ENCODE data around the gene STARD3NL.

Gene STARD3NL

DNA sequence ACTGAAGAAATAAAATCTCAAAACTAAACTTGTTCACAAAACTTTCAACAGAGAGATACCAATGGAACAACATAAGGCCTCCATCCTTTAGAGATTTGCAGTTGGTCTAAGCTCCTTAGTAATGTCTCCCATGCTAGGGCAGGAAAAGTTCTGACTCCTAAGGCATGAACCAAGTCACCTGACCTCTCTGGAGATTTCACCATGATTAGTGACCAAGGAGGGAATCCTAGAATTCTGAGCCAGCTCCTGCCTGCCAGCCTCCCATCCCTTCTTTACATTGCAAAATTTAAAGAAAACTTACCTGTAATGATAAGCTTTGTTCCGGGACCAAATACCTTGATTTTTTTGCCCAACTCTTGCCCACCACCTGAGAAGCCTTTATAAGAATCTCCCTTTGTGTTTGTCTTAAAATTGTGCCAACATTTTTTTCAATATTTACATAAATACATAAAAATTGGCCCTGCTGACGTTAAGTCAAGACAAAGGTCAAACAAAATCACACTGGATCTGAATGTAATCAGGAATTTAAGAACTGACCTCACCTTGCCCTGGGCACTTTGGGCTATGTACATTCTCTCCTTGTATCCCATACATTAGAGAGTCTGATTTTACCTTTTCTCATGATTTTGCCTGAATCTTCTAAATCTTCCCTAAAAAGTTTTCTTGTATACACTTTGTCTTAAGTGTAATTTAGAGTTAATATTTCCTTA lies 95.4 kb downstream of the STARD3NL start, which contains the start of gene TARP:
Gene TARP (minus strand): TSS at position 351 of the 710 bp plus-strand sequence.
- H3K4me1 ChIP-seq = no peaks in the 10 kb centered on the region
- no peak within 1 kb of the TSS for H3K4me3 ChIP-seq
- intact Hi-C loops (cut with DNase I; ENCODE audit: low total_unique reads) = no loop called here
- no peak for DNase-seq
- no peaks in the 10 kb centered on the region for H3K9me3 ChIP-seq
- TF ChIP-seq, protein P1, sequence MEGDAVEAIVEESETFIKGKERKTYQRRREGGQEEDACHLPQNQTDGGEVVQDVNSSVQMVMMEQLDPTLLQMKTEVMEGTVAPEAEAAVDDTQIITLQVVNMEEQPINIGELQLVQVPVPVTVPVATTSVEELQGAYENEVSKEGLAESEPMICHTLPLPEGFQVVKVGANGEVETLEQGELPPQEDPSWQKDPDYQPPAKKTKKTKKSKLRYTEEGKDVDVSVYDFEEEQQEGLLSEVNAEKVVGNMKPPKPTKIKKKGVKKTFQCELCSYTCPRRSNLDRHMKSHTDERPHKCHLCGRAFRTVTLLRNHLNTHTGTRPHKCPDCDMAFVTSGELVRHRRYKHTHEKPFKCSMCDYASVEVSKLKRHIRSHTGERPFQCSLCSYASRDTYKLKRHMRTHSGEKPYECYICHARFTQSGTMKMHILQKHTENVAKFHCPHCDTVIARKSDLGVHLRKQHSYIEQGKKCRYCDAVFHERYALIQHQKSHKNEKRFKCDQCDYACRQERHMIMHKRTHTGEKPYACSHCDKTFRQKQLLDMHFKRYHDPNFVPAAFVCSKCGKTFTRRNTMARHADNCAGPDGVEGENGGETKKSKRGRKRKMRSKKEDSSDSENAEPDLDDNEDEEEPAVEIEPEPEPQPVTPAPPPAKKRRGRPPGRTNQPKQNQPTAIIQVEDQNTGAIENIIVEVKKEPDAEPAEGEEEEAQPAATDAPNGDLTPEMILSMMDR (IDR thresholded peaks at IDR 0.05) = no peak
- H3K27ac ChIP-seq = no peak within 1 kb of the TSS
- no peaks in the 10 kb centered on the region for H3K27me3 ChIP-seq
- H3K36me3 ChIP-seq = no peaks in the 10 kb centered on the region

DNA sequence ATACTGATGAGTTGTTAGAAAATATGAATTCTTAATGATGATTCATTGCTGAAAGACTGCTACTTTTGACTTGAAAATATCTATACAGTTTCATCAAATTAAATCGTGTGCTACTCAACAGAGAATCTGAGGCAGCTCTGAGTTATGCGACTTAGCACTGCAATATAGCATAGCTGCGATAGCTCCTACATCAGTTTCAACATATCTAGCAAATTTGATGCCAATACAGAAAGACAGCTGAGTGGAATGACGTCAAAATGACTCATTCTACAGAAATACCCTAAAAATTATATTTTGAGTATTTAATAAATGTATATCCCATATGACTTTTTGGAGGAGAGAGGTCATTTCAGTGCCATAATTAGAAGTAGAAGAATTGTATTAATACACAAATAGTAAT lies 96.4 kb downstream of the STARD3NL start:
- TF ChIP-seq, protein P1 (IDR thresholded peaks at IDR 0.05) = no peak

DNA sequence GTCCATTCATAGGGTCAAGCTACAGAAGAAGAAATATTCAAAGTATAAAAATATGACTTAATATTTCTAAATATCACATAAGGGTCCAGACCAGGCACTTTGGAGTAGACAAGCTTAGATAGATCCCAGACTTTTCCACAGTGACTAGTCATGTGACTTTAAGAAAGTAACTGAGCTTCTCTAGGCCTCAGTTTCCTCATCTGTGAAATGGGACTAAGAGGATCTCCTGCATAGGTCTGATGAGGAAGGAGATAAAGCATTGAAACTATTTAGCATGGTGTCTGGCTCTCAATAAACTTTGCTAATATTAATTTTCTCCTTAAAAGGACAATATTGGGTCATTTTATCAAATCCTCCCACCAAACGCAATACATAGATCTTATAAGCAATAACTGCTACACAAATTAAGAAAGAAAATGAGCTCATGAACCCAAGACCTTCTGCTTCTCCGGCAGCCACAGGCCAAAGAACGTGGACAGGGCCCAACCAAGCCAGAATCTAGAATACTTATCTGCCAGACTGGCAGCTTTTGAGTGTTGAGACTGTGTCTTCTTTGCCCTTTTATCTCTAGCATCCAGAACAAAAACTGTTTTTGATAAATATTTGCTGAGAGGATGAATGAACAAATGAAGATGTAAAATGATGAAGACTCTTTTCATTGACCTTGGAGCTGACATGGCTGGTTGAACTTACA lies 97.0 kb downstream of the STARD3NL start:
- Histone ChIP-seq H3K4me3 (no peak overlapping the region), H3K27me3 (no peaks in the 10 kb centered on the region), H3K27ac (no peak overlapping the region), H3K9me3 (no peaks in the 10 kb centered on the region), H3K4me1 (no peaks in the 10 kb centered on the region), H3K36me3 (no peaks in the 10 kb centered on the region)
- DNase-seq = no peak
- intact Hi-C loops (cut with DNase I; ENCODE audit: low total_unique reads) = no loop called here
- TF ChIP-seq, protein P1 (IDR thresholded peaks at IDR 0.05) = no peak

More for the DNA sequence above, 96.4 kb downstream of the STARD3NL start:
- Histone ChIP-seq H3K36me3 (no peaks in the 10 kb centered on the region), H3K9me3 (no peaks in the 10 kb centered on the region), H3K27ac (no peak overlapping the region), H3K27me3 (no peaks in the 10 kb centered on the region), H3K4me3 (no peak overlapping the region), H3K4me1 (no peaks in the 10 kb centered on the region)
- DNase-seq = no peak
- intact Hi-C loops (cut with DNase I; ENCODE audit: low total_unique reads) = no loop called here

DNA sequence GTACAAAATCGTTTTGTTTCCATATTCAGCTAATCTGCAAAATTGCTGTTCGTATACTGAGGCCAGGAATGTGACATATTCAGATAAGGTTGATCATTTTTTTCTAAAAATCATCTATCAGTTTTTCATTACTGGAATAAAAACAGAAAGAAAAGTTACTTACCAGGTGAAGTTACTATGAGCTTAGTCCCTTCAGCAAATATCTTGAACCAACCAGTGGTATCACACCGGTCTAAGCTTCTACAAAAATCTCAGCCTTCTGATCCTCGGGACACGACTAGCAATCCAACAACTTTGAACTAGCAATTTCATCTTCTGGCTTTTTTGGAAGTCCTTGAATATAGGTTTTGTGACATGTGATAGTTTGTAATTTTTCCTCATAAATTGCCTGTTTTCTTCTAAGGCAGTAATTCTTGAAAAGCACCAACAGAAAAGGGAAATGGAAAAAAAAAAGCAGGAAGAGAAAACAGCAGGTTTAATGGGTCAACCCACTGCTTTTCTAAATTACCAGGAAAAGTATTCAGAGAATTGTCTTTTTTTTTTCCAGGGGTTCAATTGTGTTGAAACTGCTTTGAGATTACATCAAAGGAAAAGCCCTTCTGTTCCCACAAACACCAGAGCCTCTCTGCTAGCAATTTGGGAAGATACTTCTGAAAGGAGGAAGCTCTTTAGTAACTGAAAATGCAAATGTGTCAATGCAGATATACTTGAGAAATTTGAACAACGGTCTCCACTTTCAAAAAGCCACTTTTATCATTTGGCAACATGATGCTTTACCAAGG lies 98.2 kb downstream of the STARD3NL start:
- intact Hi-C loops (cut with DNase I; ENCODE audit: low total_unique reads) = no loop called here

DNA sequence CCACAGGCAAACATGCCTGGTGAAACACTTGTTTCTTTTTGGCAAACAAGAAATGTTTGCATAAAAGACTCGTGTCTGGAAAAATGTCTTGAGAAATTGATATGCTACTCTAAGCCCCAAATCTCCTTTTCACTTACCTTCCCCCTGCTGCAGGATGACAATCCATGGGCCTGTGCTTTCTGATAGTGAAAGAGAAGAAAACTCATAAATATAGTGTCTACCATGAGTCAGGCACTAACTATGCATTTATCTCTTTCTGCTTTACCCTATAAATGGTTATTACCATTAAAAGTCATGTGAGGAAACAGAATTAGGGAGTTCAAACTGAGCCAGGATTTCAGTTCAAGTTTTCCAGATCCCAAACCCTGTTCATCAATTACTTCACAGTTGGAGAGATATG lies 102.0 kb downstream of the STARD3NL start:
- intact Hi-C loops (cut with DNase I; ENCODE audit: low total_unique reads) = no loop called here
- Histone ChIP-seq H3K36me3 (no peaks in the 10 kb centered on the region), H3K4me1 (no peaks in the 10 kb centered on the region)

More for the DNA sequence above, 98.2 kb downstream of the STARD3NL start:
- Histone ChIP-seq H3K27ac (no peak overlapping the region), H3K9me3 (no peaks in the 10 kb centered on the region), H3K27me3 (no peaks in the 10 kb centered on the region), H3K4me1 (no peaks in the 10 kb centered on the region), H3K36me3 (no peaks in the 10 kb centered on the region), H3K4me3 (no peak overlapping the region)
- no peak for DNase-seq
- TF ChIP-seq, protein P1 (IDR thresholded peaks at IDR 0.05) = no peak

More for the DNA sequence above, 102.0 kb downstream of the STARD3NL start:
- Histone ChIP-seq H3K27ac (no peak overlapping the region), H3K9me3 (no peaks in the 10 kb centered on the region), H3K4me3 (no peak overlapping the region), H3K27me3 (no peaks in the 10 kb centered on the region)
- TF ChIP-seq, protein P1 (IDR thresholded peaks at IDR 0.05) = no peak
- DNase-seq = no peak
